Esophagus mucosa (tissue), 1 donor: ENCODE results near the gene EGLN3. TPM values are rescaled to one million over a fixed set of nuclear protein-coding genes. Genes with fewer than 3 reads are reported as not detected.

ENCODE experiments used
- ATAC-seq: fragments of 200-7000 bp; cut with Tn5 transposase; one replicate; pipeline ENCODE4 v1.9.1; 2020
- total RNA-seq: library from RNA; stranded (reverse); gene quantifications from one replicate; pipeline ENCODE4 v1.2.4, GENCODE V29; 2023
- donor health status: DM: yes; HTN: yes; CAD: no.

The EGLN3 gene
- total RNA-seq, 1 donor from 2014 or later, result 33.8 TPM

DNA sequence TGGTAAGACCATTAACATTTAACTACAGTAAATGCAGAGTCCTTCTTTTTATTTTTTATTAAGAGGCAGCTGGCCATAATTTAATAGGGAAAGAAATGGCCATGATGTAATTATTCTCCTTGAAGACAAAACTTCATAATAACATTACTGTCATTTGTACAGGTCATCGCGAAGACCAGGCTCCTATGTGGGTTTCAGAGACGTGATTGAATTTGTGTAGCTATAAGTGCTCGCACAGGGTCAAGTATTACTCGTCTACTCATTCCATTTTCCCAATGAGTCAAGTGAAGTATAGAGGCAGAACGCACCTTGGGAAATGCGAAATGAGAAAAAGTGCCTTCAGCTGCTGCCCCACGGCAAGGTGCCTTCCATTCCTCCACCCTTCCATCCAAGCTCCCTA lies 40.4 kb downstream of the EGLN3 start:
- ATAC-seq, result no peak

DNA sequence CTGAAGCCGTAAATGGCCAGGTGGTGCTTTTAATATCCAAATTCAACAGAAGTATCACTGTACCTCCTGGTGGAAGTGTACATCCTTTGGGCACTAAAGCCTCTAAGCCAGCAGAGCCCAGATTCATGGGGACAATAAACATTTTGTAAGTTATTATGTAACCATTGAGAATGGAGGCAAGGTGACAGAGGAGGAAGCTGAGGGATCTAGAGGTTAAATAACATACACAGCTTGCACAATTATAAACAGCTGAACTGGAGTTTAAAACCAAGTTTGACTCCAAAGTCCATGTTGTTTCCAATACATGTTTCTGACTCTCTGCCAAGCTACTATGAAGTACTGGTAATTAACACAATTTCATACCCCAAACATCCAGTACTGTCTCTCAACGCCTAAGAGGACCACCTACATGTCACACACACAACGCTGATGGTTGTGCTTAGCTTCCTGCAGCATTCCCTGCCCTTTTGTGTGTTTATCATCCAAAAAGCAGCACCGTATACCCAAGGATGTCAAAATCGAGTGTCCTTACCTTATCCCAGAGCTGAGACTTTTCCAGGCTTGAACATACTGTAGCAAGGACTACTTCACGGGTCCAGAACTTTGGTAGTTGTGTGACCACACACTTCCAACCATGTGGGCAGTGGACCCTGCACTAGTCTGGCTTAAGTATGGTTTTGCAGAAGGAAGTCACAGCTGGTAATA lies 41.3 kb downstream of the EGLN3 start:
- ATAC-seq, result no peak

GRCh38 chr14:33908540-33909223 lies 42.2 kb downstream of the EGLN3 start:
- ATAC-seq, result no peak

- no peak for ATAC-seq
These were observed 43.9 kb downstream of the EGLN3 start for GRCh38 chr14:33906968-33907367.

DNA sequence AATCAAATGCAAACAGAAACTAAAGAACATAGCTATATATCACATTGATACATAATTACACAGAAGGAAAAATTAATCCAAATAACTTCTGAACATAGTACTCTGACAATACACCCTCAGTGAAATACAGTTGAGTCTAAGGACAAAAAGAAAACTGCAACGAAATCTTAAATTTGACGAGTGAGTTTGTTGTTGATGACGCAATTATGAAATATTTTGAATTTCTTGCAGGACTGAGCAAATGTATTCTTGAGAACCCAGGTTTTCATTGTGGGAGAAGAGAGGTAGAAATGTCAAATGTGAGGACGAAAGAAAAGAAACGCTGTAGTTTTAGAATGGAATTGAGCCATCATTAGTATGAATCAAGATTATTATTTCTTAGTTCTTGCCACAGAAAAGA lies 46.3 kb downstream of the EGLN3 start:
- ATAC-seq, result no peak

GRCh38 chr14:33903369-33903768 lies 47.5 kb downstream of the EGLN3 start:
- no peak for ATAC-seq

- no peak for ATAC-seq
These were observed 48.5 kb downstream of the EGLN3 start for GRCh38 chr14:33902363-33902762.

DNA sequence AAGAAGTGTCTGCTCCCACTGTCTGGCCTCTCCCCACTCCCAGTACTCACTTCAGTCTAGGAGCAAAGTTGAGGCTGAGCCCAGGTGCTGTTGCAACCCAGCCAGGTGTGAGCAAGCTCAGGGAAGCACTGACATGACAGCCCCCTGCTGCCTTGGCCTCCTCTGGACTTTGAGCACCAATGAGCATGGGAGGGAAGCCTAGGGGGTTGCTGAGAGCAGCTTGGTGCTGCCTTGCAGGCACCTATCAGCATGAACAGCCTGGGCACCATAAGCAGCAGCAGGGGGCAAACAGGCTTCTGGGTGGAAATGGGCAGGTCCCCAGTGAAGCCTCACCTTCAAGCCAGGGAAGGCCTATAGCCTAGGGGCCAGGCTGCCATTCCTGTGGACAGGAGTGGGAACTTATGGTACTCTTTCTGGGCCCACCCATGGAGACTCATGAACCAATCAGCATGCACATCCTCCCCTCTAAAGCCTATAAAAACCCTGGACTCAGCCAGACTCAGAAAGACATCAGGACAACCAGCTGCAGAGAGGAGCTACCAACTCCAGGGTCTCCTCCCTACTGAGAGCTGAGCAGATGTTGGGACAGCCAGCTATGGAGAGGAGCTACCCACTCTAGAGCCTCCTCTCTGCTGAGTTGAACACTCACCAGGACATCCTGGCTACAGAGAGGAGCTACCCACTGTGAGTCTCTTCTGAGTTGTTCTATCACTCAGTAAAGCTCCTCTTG lies 49.3 kb downstream of the EGLN3 start:
- ATAC-seq, result no peak

DNA sequence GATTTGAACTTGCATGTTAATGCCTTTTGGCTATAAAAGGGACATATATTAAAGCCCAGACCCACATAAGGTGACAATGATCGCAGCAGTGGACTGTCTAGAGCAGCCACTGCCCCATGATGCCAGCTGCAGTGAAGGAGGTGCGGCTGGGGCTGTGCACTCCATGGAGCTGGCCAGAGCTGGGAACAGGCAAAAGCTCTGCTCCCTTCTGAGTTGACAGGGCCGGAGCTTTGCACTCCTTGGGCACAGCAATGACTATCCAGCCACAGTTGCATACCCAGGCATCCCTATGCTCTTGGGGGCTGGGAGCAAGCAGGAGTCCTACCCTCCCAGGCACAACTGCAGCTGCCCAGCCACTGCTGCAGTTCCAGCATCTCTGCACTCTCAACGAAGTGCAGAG lies 50.2 kb downstream of the EGLN3 start:
- no peak for ATAC-seq

DNA sequence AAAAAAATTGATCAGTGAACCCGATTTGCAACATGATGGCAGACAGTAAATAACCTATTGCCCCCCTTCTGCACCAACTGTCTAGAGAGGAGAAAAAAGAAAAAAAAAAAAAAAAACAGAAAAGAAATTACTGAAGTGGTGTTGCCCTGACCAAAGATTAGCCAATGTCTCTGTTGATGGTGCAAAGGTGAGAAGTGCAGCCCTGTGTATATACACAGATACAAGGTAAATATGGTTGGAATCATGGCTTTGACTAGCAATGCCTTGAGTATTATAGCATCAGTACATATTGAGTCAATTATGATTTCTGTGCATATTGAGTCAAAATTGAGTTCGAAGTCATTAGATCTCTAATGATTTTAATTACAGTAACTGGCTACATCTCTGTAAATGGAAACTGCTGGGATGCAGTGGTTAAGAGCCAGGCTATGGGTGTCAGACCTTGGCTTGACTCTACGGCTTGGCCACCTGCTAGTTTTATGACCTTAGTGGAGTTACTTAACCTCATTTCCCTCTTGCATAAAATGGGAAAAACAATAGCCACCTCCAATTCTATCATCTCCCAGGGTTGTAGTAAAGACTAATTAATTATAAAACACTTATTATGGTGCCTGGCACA lies 51.0 kb downstream of the EGLN3 start:
- ATAC-seq, result no peak

- no peak for ATAC-seq
These were observed 52.9 kb downstream of the EGLN3 start for GRCh38 chr14:33897878-33898535.

DNA sequence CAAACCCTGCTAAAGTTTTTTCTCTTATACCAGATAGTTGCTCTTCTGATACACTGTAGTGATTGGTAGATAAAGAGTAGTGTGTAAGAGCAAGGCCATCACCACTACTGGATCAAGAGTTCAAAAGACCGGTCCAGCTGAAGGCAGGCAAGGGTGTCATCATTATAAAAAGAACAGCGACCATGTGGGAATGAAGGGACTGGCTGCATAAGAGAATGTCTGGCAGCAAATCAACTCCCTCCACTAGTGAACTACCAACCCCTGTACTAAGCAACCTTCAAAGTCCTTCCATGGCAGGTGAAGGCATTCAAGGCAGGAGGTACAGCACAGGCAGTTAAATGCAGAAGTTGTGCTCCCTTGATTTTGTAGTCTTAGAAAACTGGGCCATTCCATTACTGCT lies 53.5 kb downstream of the EGLN3 start:
- ATAC-seq, result no peak

DNA sequence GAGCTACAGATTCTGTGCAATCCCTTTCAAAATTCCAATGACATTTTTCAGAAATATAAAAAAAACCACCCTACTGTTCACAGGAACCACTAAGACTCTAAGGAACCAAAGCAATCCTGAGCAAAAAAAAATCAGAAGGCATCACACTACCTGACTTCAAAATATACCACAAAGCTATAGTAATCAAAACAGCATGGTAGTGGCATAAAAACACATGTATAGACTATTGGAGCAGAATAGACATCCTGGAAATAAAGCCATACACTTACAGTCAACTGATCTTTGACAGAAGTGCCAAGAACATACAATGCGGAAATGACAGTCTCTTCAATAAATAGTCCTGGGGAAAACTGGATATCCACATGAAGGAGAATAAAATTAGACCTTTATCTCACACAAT lies 56.5 kb downstream of the EGLN3 start:
- no peak for ATAC-seq

- no peak for ATAC-seq
These were observed 59.2 kb downstream of the EGLN3 start for GRCh38 chr14:33891700-33892099.

DNA sequence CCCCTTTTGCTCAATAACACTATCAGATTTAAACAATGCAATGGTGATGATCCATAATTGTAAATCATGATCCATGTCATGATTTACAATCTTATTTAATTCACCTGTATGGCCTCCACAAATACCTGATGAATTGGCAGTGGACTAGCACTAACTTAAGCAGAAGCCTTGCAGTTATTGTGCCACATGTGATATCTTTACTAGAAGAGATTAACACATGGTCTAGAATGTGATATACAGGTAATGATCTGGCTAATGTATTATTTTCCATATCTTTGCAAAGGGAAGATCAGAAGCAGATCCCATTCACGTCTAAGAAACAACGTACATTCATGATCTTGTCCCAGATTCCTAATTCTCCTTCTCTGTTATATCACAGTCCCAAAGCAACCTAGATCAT lies 66.0 kb downstream of the EGLN3 start:
- ATAC-seq, result no peak

DNA sequence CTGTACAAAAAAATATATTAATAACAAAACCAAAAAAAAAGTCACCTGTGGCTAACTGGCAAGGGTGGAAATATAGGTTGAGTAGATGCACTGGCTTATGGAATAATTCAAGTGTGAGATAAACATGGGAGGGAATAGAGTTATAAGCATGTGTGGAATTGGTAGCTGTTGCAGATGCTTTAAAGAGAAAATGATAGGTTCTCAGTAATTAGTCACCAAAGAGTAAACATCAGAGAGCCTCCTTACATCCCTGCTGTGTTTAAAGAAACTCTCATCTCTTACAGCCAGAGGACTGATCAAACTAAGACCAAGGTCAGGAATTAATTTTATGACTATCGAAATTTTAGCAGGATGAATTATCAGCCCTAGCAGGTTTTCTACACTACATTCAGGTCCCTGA lies 70.5 kb downstream of the EGLN3 start:
- ATAC-seq, result no peak

- no peak for ATAC-seq
These were observed 71.1 kb downstream of the EGLN3 start for GRCh38 chr14:33879684-33880286.

DNA sequence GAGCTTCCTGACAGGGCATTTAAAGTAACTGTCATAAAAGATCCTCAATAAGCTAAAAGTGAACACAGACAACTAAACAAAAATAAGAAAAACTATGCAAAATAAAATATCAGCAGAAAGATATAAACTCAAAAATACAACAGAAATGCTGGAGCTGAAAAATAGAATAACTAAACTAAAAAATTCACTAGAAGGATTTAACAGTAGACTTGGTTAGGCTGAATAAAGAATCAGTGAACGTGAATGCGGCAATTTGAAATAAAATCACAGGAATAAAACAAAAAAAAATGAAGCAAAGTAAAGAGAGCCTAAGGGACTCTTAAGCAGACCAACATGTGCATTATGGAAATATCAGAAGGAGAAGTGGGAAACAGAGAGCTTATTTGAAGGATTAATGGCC lies 74.6 kb downstream of the EGLN3 start:
- ATAC-seq, result no peak
